Measurements from ENCODE around the gene CHD5. TPM values are rescaled to one million over a fixed set of nuclear protein-coding genes. Genes with fewer than 3 reads are reported as not detected.

CHD5 gene
- total RNA-seq, 1 donor from 2014 or later = 0.07 TPM

DNA sequence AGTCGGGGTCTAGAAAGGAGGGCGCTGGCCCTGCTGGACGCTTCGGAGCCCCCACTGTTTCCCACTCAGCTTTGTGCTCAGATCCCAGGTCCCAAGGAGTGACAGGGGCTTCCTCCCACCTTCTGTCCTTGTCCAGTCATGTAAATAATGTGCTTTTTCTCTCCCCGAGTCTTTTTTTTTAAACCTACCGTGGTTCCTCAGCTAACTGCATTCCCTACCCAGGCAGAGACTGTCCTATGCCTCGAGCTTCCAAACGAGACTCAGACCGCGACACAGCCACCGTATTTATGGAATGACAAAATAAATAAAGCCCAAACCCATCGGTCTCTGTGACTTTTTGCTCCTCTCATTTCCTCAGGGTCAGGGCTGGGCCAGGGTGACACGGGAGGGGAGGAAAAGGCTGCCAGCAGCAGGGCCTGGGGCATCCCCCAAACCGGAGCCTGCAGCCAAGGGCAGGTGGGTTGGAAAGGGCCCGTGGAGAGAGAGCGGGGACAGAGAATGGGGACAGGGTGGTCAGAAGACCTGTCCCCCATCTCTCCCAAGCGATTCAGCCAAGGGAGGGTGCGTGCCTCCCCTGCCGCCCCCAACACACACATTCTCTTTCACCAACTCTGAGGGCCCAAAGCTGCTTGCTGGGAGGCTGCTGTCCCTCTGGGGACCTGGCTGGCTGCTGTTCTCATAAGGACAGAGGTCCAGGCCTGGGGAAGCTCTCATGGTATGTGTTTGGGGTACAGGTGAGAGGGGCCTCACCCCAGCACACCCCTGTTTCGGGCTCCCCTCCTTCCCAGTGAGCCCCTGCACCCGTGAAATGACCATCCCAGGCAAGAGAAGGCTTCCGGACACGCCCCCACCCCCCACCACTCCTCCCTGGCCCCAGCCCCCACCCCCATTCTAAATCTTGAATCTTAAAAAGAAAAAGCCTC, 79.0 kb downstream of the CHD5 start:
- no peak for DNase-seq (ENCODE audit: low read depth, low spot score)

- DNase-seq (ENCODE audit: low read depth, low spot score) = no peak
These were observed 80.0 kb downstream of the CHD5 start for GRCh38 chr1:6099787-6100765.

- no peak for DNase-seq (ENCODE audit: low read depth, low spot score)
These were observed 80.8 kb downstream of the CHD5 start for GRCh38 chr1:6099297-6099696.

DNA sequence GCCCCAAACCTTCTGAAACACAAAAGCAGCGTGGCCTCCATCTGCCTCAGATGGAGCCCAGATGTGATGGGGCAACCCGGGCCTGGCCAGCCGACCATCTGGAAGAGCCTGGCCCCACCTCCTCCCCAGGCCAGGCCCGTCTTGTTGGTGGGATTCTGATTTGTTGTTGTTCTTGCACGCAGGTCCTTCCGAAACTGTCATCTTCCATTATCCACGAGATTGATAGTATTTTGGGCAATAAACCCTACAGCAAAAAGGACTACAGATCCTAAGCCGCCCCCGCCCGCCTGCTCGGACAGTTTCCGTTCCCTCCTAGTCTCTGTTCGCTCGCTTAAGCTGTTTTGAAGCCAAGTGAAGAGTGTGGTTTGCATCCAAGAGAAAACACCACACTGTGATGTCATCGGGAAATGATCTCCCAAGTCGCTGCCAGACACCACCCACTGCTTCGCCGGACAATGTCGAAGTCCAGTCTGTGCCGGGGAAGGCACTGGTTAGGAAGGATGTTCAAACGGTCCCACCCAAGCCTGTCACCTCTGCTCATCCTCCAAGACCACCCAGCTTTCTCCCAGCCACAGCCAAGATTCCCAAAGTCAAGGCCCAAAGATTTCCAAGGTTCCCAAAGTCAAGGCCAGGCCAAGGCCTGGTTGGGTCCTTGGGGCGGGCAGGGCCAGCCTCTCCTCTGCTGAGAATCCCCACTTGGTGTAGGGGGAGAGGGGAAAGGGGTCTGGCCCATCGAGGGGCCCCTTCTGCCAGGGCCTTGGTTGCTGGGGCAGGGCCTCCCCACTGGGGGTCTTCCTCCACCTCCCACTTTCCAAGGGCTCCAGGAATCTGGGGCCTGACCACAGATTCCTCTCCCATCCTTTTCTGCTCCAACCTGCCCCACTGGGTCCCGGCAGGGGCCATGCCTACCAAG, 81.6 kb downstream of the CHD5 start:
- DNase-seq (ENCODE audit: low read depth, low spot score) = no peak

- DNase-seq (ENCODE audit: low read depth, low spot score) = no peak
These were observed 82.3 kb downstream of the CHD5 start for GRCh38 chr1:6097824-6098223.

DNA sequence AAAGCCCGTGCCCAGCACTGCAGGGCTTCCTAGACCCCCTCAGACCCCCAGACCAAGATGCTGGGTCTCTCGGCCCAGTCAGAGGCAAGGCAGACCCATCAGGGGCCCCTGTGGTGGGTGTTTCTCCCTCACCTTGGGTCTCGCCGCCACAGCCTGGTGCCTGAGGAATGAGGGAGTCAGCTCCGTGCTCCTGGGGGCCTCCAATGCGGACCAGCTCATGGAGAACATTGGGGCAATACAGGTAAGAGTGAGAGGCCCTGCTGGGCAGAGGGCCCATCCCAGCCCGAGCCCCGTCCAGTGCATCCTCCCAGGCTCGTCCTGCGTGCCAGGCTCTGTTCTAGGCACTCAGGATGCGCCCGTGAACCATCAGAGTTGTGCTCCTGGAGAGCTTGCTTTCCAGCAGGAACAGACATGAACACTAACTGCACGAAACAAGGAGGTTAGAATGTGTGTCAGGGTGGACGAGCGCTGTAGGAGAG, 83.0 kb downstream of the CHD5 start:
- no peak for DNase-seq (ENCODE audit: low read depth, low spot score)

GRCh38 chr1:6096243-6097116, 83.6 kb downstream of the CHD5 start:
- DNase-seq (ENCODE audit: low read depth, low spot score) = no peak

- DNase-seq (ENCODE audit: low read depth, low spot score) = no peak
These were observed 84.4 kb downstream of the CHD5 start for GRCh38 chr1:6095511-6096242.

GRCh38 chr1:6094801-6095505, 85.2 kb downstream of the CHD5 start:
- DNase-seq (ENCODE audit: low read depth, low spot score) = no peak

DNA sequence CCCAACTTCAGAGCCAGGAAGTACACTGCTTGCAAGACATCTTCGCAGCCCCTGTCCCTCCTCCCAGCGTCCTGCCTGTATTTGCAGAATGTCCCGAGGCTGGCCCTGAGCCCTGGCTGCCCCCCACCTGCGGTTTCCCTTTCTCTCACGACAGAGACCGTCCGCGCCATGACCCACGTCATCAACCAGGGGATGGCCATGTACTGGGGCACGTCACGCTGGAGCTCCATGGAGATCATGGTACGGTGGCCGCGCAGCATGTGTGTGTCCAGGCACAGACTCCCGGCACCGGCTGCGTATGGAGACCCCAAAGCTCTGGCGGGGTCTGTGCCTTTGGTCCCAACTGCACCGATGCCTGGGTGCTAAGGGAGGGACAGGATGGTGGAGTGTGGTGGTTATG, 85.9 kb downstream of the CHD5 start:
- no peak for DNase-seq (ENCODE audit: low read depth, low spot score)

GRCh38 chr1:6093611-6094010, 86.5 kb downstream of the CHD5 start:
- no peak for DNase-seq (ENCODE audit: low read depth, low spot score)

DNA sequence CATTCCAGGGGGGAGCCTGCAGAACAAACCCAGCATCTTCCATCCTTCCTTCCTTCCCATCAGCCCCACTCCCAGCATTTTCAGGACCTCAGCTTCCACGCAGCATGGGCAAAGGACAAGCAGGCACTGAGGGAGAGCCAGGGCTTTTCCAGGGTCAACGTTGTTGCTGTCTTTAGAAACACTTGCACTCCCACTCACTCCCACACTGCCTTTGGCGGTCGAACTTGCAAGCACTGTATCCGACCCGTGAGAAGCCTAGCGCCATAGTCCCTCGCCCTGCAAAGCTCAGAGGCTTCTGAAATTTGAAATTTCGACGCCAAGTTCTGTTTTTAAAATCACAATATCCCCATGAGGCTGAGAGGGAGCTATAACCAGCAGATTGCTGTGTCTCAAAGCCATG, 87.0 kb downstream of the CHD5 start:
- no peak for DNase-seq (ENCODE audit: low read depth, low spot score)

DNA sequence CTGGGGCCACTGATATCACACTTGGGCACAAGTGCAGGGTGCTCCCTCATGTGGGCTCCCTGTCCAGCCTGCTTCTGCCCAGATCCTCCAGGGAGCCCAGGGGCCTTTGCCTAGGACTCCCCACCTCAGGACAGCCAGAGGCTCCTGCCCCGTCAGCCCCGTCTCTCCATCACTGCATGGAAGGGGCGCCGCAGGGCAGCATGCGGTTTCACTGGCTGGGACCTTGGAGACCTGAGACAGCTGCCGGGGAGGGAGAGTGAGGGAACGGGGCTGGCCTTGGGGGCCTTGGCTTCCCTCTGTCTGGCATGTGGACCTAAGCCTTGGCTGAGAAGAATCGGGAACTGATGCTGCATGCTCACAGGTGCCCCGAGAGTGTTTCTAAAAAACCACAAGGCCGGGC, 87.9 kb downstream of the CHD5 start:
- DNase-seq (ENCODE audit: low read depth, low spot score) = no peak

- no peak for DNase-seq (ENCODE audit: low read depth, low spot score)
These were observed 88.4 kb downstream of the CHD5 start for GRCh38 chr1:6091823-6092109.

- no peak for DNase-seq (ENCODE audit: low read depth, low spot score)
These were observed 88.9 kb downstream of the CHD5 start for GRCh38 chr1:6090996-6091822.

DNA sequence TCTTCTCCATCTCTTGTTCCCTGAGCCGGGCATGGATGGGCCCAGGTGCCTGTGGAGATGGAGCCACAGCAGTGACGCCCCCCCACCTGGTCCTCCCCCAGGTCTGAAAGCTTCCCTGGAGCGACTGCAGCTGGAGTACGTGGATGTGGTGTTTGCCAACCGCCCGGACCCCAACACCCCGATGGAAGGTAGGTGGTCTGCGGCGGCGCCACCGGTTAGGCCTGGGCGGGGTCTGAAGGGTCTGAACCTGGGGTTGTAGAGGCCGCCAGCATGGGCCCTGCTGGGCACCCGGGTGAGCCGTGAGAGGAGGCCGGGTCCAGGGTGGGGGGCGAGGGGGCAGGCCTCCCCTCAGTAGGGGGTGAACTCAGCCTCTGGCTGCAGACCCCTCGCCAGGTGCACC, 89.8 kb downstream of the CHD5 start:
- DNase-seq (ENCODE audit: low read depth, low spot score) = no peak

GRCh38 chr1:6088956-6089355, 91.2 kb downstream of the CHD5 start:
- no peak for DNase-seq (ENCODE audit: low read depth, low spot score)

DNA sequence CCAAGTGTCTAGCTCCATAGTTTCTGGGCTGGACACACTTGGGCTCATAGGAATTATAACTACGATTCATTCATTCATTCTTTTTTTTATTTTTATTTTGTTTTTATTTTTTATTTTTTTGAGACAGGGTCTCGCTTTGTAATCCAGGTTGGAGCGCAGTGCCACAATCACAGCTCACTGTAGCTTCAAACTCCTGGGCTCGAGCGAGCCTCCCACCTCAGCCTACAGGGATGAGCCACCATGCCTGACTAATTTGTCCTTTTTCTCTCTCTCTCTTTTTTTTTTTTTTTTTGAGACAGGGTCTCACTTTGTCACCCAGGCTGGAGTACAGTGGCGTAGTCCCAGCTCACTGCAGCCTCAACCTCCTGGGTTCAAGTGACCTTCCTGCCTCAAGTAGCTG, 92.2 kb downstream of the CHD5 start:
- no peak for DNase-seq (ENCODE audit: low read depth, low spot score)

Data from pulmonary artery endothelial cell (primary cell).